ENCODE results near the gene SLC16A5.
"Not testable (repeated sequence)": the region's sequence is repeated elsewhere in the genome, so short reads cannot be mapped to it uniquely, and the experiment has no call there.

SLC16A5 gene

DNA sequence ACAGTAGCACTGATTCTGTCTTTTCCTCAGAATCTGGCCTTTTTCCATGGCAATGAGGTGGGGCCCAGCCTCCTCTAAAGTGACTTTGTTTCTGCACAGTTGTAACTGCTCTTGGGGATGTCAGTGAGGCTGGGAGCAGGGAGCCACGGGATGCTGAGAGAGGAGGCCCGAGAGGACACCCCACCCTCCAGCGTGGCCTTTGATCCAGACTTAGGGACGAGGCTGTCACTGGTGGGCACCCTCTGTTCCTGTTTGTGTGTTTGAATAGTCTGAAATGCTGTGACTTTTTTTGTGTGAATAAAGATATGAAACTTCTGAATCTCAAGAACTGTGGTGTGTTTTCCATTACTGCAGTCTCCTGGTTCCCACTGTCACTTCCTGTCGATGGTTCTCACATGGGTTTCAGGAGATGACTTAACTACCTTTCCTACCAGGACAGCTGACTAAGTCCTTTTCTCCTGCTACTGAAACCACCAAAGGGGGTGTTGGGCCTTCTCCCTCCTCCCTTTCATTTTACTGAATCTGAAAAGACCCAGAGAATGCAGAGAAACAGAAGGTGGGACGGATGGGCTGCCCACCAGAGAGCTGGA is 22.1 kb upstream of the SLC16A5 start:
- H3K27me3 ChIP-seq (replicated peaks; ENCODE audit: control insufficient read depth, insufficient read depth, low read length), result no peaks in the 10 kb centered on the region
- peaks cover 11% of the 10 kb centered on the region for H3K36me3 ChIP-seq (ENCODE audit: control insufficient read depth, insufficient read depth, low read length)
- no peak overlapping the region for H3K4me3 ChIP-seq (replicated peaks; ENCODE audit: low read depth, low read length)
- DNase-seq (ENCODE audit: extremely low read depth, insufficient read length), result no peak
- TF ChIP-seq, protein P1, sequence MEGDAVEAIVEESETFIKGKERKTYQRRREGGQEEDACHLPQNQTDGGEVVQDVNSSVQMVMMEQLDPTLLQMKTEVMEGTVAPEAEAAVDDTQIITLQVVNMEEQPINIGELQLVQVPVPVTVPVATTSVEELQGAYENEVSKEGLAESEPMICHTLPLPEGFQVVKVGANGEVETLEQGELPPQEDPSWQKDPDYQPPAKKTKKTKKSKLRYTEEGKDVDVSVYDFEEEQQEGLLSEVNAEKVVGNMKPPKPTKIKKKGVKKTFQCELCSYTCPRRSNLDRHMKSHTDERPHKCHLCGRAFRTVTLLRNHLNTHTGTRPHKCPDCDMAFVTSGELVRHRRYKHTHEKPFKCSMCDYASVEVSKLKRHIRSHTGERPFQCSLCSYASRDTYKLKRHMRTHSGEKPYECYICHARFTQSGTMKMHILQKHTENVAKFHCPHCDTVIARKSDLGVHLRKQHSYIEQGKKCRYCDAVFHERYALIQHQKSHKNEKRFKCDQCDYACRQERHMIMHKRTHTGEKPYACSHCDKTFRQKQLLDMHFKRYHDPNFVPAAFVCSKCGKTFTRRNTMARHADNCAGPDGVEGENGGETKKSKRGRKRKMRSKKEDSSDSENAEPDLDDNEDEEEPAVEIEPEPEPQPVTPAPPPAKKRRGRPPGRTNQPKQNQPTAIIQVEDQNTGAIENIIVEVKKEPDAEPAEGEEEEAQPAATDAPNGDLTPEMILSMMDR (IDR thresholded peaks at IDR 0.05; ENCODE audit: insufficient read depth, low read length, poor library complexity, severe bottlenecking), result no peak

DNA sequence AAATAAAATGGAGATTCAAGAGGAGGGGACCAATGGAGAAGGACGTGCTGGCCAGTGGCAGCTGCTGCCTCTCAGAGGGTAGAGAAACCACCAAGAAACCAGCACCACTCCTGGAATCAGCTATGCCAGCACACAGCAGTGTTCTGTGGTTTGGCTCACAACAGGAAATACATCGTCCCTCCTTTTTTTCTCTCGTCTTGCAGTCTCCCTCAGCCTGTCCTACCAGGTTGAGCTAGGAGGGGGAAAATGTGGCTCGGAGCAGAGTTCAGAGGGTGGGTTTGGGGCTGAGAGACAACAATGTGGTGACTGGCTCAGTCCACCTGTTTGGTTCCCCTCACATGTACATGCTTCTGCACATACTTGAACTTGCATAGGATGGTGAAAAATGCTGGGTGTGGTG is 19.9 kb upstream of the SLC16A5 start:
- H3K27me3 ChIP-seq (replicated peaks; ENCODE audit: control insufficient read depth, insufficient read depth, low read length), result no peaks in the 10 kb centered on the region
- no peak overlapping the region for H3K4me3 ChIP-seq (replicated peaks; ENCODE audit: low read depth, low read length)
- TF ChIP-seq, protein P1 (IDR thresholded peaks at IDR 0.05; ENCODE audit: insufficient read depth, low read length, poor library complexity, severe bottlenecking), result no peak
- DNase-seq (ENCODE audit: extremely low read depth, insufficient read length), result no peak
- H3K36me3 ChIP-seq (ENCODE audit: control insufficient read depth, insufficient read depth, low read length), result peaks cover 7% of the 10 kb centered on the region

DNA sequence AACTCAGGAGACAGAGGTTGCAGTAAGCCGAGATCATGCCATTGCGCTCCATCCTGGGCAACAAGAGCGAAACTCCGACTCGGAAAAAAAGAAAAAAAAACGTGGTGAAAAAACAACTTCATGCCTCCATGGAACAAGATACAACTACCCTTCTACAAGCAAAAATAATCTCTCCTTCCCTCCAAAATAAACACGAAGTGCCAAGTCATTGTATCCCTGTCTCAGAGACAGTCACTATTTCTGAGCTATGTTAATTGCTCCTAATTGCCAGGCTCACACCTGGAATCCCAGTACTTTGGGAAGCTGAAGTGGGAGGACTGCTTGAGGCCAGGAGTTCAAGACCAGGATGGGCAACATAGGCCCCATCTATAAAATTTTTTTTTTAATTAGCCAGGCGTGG is 19.0 kb upstream of the SLC16A5 start:
- H3K36me3 ChIP-seq (ENCODE audit: control insufficient read depth, insufficient read depth, low read length), result peaks cover 7% of the 10 kb centered on the region
- TF ChIP-seq, protein P1 (IDR thresholded peaks at IDR 0.05; ENCODE audit: insufficient read depth, low read length, poor library complexity, severe bottlenecking), result no peak
- H3K4me3 ChIP-seq (replicated peaks; ENCODE audit: low read depth, low read length), result no peak overlapping the region
- no peak for DNase-seq (ENCODE audit: extremely low read depth, insufficient read length)
- H3K27me3 ChIP-seq (replicated peaks; ENCODE audit: control insufficient read depth, insufficient read depth, low read length), result no peaks in the 10 kb centered on the region

DNA sequence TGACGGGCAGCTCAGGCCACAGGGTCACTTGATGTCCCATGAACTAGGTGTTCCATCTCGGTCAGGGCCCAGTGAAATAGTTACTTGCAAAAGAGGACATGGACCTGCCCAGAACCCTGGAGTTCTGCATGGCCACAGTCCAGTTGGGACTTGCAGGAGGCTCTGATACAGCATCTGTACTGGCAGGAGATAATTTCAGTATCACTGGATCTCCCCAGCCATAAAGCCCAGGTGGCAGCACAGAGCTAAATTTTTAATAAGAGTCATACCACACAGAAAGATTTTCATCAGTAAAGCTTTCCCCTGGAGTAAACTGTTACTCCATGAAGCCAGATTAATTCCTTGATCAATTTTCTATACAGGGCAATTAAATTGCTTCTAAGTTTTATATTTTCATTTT is 18.0 kb upstream of the SLC16A5 start:
- Histone ChIP-seq H3K27me3 (replicated peaks; ENCODE audit: control insufficient read depth, insufficient read depth, low read length) (no peaks in the 10 kb centered on the region), H3K4me3 (replicated peaks; ENCODE audit: low read depth, low read length) (no peak overlapping the region), H3K36me3 (ENCODE audit: control insufficient read depth, insufficient read depth, low read length) (no peaks in the 10 kb centered on the region; the same call in 1 of the 2 replicates)
- TF ChIP-seq, protein P1 (IDR thresholded peaks at IDR 0.05; ENCODE audit: insufficient read depth, low read length, poor library complexity, severe bottlenecking), result peak; percentile 24
- DNase-seq (ENCODE audit: extremely low read depth, insufficient read length), result no peak

DNA sequence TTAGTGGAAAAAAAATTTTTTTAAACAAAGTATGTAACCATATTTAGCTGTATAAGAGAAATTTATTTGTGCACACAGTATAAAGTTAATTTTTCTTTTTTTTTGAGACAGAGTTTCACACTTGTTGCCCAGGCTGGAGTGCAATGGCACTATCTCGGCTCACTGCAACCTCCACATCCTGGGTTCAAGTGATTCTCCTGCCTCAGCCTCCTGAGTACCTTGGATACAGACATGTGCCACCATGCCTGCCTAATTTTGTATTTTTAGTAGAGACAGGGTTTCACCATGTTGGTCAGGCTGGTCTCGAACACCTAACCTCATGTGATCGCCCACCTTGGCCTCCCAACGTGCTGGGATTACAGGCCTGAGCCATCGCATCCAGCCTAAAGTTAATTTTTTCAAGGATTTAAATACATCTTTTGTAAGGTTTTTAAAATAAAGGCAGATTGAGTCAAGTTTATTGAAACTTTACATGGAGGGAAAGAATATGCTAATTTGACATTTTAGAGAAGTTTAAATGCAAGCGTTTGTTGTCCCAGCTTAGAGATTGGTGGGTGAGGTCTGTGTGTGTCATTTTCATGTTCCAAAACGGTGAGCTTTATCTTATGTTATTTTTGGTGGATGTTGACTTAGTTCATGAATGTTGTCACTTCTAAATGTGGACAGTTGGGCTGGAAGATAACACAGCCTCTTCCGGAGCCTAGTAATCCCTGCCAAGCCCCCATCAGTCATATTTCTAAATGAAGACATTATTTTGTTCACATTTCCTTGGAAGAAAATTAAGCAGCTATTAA is 16.1 kb upstream of the SLC16A5 start:
- not testable (repeated sequence) for DNase-seq (ENCODE audit: extremely low read depth, insufficient read length); H3K36me3 ChIP-seq (ENCODE audit: control insufficient read depth, insufficient read depth, low read length); H3K4me3 ChIP-seq (replicated peaks; ENCODE audit: low read depth, low read length); H3K27me3 ChIP-seq (replicated peaks; ENCODE audit: control insufficient read depth, insufficient read depth, low read length)

DNA sequence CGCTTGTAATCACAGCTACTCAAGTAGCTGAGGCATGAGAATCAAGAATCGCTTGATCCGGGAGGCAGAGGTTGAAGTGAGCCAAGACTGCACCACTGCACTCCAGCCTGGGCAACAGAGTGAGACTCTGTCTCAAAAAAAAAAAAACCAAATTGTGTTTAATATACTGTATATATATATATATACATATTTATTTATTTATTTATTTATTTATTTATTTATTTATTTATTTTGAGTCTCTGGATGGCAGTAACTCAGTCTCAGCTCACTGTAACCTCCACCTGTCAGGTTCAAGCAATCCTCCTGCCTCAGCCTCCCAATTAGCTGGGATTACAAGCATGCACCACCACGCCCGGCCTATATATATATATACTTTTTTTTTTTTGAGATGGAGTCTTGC is 14.8 kb upstream of the SLC16A5 start:
- H3K4me3 ChIP-seq (replicated peaks; ENCODE audit: low read depth, low read length); H3K36me3 ChIP-seq (ENCODE audit: control insufficient read depth, insufficient read depth, low read length); DNase-seq (ENCODE audit: extremely low read depth, insufficient read length); H3K27me3 ChIP-seq (replicated peaks; ENCODE audit: control insufficient read depth, insufficient read depth, low read length): not testable (repeated sequence)
